ENCODE data around the gene SCN8A.

The SCN8A gene

DNA sequence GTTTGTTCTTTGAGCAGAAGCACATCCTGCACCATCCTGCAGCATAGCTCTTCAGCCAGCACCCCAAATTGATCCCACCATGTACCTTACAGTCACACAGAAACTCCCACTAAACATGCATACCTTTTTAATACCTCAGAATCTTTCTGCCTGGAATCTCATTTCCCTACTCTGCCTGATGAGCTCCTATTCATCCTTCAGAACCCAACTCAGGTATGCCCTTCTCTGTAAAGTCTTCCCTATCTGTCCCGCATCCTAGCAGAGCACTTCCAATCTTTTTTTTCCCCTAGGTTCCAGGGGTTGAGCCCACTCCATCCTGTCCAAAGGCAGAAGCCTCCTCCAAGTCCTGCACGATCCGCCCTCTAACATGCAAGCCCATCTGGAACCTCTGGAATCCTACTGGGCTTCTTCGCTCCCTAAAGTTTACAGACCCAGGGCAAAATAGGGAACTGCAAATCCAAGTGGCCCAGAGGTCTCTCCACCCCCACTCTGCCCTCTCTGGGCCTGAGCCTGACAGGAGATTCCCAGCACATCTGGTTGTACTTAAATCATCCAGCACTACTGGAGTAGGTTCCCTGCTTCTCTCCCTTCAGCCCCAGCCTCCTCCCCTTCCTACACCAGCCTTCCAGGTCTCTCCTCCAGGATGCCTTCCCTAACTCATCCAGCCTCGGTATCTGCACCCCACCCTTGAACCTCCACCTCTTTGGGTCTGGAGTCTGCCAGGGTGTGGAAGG is 261.5 kb downstream of the SCN8A start:
- no peak for TF ChIP-seq TAF1 (IDR thresholded peaks at IDR 0.05; ENCODE audit: borderline replicate concordance, low read depth, low read length)
- no peak for TF ChIP-seq POLR2AphosphoS5 (IDR thresholded peaks at IDR 0.05; ENCODE audit: low read depth, low read length)
- no peak for TF ChIP-seq POLR2A (IDR thresholded peaks at IDR 0.05; ENCODE audit: low read depth, low read length)
- DNase-seq (ENCODE audit: insufficient read length) = no peak
- no peak for FAIRE-seq

DNA sequence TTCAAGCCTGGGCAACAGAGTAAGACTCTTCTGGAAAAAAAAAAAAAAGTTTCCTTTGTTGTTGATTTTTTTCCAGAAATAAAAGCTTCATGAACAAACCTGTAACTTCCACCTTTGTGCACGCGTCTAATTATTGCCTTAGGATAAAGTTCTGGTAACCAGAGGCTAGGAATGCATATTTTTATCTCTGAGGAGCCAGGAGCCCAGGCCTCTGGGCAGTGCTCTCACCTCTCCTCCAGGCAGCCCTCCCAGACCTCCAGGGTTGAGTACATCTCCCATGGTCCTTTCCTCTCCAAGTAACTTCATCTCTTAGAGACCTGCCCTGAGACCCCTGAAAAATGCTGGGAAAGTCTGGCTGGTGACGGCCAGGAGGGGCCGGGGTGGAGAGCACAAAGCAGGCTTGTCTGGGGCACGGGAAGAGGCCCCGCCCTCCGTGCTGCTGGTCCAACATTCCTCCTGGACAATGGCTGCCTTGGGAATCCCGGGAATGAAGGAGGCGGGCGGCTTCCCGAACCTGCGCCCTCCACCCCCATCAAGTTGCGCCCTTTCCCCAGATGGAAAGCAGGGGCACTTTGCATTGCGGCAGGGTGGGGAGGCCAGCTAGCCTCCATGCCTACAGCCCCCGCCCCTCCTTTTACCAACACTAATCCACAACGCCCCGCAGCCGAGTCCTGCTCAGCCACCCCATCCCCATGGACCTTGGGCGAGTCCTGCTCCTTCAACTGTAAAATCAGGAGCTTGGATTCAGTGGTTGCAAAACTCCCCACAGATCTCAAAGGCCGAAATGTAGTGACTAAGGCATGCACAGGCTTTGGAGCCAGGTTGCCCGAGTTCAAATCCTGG is 264.8 kb downstream of the SCN8A start:
- DNase-seq (ENCODE audit: insufficient read length) (no peak), FAIRE-seq (no peak)
- TF ChIP-seq POLR2A (IDR thresholded peaks at IDR 0.05; ENCODE audit: low read depth, low read length) (no peak), TAF1 (IDR thresholded peaks at IDR 0.05; ENCODE audit: borderline replicate concordance, low read depth, low read length) (no peak), POLR2AphosphoS5 (IDR thresholded peaks at IDR 0.05; ENCODE audit: low read depth, low read length) (no peak)

DNA sequence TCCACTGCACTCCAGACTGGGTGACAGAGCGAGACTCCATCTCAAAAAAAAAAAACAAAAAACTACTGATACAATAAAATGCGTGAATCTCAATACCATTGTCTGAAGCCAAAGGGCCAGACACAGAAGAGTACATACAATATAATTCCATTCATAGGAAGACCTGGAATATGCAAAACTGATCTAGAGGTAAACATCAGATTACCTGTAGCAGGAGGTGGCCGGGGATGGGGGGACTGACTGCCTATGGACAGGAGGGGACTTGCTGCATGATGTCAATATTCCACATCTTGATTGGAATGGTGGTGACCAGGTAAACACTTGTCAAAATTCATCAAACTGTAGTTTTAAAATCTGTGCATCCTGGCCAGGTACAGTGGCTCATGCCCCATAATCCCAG is 270.0 kb downstream of the SCN8A start:
- FAIRE-seq (no peak), DNase-seq (ENCODE audit: insufficient read length) (no peak)
- no peak for TF ChIP-seq POLR2A (IDR thresholded peaks at IDR 0.05; ENCODE audit: low read depth, low read length)
- TF ChIP-seq TAF1 (IDR thresholded peaks at IDR 0.05; ENCODE audit: borderline replicate concordance, low read depth, low read length) = no peak
- TF ChIP-seq POLR2AphosphoS5 (IDR thresholded peaks at IDR 0.05; ENCODE audit: low read depth, low read length) = no peak
